Measurements from ENCODE around the gene CDKN1A. TPM values are rescaled to one million over a fixed set of nuclear protein-coding genes. Genes with fewer than 3 reads are reported as not detected.
A peak's percentile ranks its signal among the peaks of the same experiment; 100 is the strongest.

CDKN1A gene
- total and polyA plus RNA-seq, 12 donors: 23.3 to 357 (median 61.2) TPM

DNA sequence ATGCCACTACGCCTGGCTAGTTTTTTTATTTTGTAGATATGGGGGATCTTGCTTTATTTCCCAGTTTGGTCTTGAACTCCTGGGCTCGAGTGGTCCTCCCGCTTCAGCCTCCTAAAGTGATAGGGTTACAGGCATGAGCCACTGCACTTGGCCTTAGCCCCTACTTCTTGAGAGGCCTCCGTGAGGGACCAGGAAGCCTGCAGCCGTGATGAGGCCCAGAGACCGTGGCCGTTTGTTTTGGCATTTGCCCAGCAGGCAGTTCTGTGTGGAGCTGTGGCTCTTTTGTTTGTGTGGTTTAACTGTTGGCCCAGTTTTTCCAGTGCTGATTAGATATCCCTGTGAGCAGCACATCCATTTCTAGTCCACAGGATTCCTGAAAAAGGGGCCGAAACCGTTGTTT lies 44.6 kb upstream of the CDKN1A start:
- peak; percentile 73 to 77 for DNase-seq
- Histone ChIP-seq H3K27me3 (no peaks in the 10 kb centered on the region), H3K4me1 (peaks cover 0 to 33% (median 18%) of the 10 kb centered on the region in 9 donors), H3K9me3 (no peaks in the 10 kb centered on the region), H3K36me3 (no peaks in the 10 kb centered on the region), H3K27ac (peak overlapping the region in 9 of 10 donors; percentile 4 to 75 (median 47)), H3K4me3 (no peak overlapping the region)
- peak; percentile 55 to 85 (median 64) for ATAC-seq
- TF ChIP-seq CTCF (IDR thresholded peaks at IDR 0.05): no peak
- intact Hi-C loops (cut with DNase I): no loop called here
- WGBS, 2 donors: 34 to 40% methylated on average over 9 of the region's 9 CpGs

DNA sequence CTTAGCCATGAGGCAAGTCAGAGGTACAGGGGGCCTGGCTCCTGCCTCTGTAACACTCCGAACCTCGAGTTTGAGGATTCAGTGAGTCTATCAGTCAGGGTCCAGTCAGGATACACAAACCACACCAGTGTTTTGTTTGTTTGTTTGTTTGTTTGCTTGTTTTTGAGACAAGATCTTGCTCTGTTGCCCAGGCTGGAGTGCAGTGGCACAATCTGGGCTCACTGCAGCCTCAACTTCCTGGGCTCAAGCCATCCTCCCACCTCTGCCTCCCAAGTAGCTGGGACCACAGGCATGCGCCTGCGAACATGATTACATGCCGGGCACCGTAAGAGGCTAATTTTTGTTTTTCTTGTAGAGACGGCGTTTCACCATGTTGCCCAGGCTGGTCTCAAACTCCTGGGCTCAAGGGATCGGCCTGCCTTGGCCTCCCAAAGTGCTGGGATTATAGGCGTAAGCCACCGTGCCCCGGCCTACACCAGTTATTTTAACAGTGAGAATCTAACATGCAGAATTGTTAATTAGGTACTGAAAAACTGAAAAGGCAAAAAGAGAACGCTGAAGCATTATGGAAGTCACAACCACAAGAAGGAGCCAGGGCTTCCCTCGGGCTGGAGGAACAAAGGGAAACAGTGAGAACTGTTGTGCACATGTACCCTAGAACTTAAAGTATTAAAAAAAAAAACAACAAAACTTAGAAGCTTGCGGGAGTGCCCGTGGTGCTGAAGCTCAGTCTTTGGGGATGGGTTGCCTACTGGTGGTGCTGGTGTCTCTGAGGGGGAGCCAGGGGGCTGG lies 44.0 kb upstream of the CDKN1A start:
- DNase-seq (no peak), ATAC-seq (no peak)
- Histone ChIP-seq H3K9me3 (no peaks in the 10 kb centered on the region), H3K4me3 (no peak overlapping the region), H3K27me3 (no peaks in the 10 kb centered on the region), H3K27ac (peak overlapping the region in 6 of 10 donors; percentile 36 to 75 (median 48)), H3K36me3 (no peaks in the 10 kb centered on the region), H3K4me1 (peaks cover 0 to 27% (median 18%) of the 10 kb centered on the region in 9 donors)
- WGBS, 2 donors: 89 to 90% methylated on average over 16 of the region's 16 CpGs
- no peak for TF ChIP-seq CTCF (IDR thresholded peaks at IDR 0.05)
- intact Hi-C loops (cut with DNase I): loop anchor here in 2 of 10 donors (5.0 kb wide), 1 partner anchor 38 kb away; no protein-coding TSS in a partner anchor

DNA sequence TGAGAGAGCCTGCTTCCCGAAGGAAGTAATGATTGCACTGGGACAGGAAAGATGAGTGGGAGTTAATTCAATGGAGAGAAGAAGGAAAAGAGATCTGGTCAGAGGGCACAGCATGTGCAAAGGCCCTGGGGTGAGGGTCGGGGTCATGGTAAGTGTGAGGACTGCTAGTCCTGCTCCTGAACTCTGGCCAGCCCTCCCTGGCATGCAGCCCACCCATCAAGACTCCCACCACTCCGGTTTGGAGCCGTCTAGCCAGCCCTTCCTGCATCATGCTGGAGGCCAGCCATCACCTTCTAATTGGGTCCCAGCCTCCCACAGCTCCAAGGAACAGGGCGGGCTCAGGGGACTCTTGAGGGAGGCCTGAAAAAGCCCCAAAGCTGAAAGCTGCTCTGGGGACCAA lies 42.2 kb upstream of the CDKN1A start:
- Histone ChIP-seq H3K4me1 (peaks cover 0 to 25% (median 17%) of the 10 kb centered on the region in 9 donors), H3K27me3 (no peaks in the 10 kb centered on the region), H3K4me3 (no peak overlapping the region), H3K9me3 (no peaks in the 10 kb centered on the region), H3K27ac (no peak overlapping the region), H3K36me3 (no peaks in the 10 kb centered on the region)
- peak in 1 of 8 donors; percentile 21 for ATAC-seq
- intact Hi-C loops (cut with DNase I): loop anchor here in 2 of 10 donors (5.0 kb wide), 1 partner anchor 36 kb away; no protein-coding TSS in a partner anchor
- peak in 1 of 2 donors; percentile 72 for DNase-seq
- 44 to 47% methylated on average over 5 of the region's 5 CpGs for WGBS, 2 donors
- no peak for TF ChIP-seq CTCF (IDR thresholded peaks at IDR 0.05)

GRCh38 chr6:36636687-36637418 lies 41.7 kb upstream of the CDKN1A start:
- peaks cover 0 to 25% (median 17%) of the 10 kb centered on the region in 9 donors for H3K4me1 ChIP-seq
- peak in 1 of 8 donors; percentile 5 for ATAC-seq
- TF ChIP-seq CTCF (IDR thresholded peaks at IDR 0.05): no peak
- H3K27me3 ChIP-seq: no peaks in the 10 kb centered on the region
- no peaks in the 10 kb centered on the region for H3K36me3 ChIP-seq
- no peak overlapping the region for H3K4me3 ChIP-seq
- no peak overlapping the region for H3K27ac ChIP-seq
- H3K9me3 ChIP-seq: no peaks in the 10 kb centered on the region
- WGBS, 2 donors: 78 to 79% methylated on average over 12 of the region's 12 CpGs
- intact Hi-C loops (cut with DNase I): loop anchor here in 2 of 10 donors (5.0 kb wide), 1 partner anchor 35 kb away; no protein-coding TSS in a partner anchor
- DNase-seq: no peak
